ENCODE measurements around the gene TGM3.

Gene TGM3

GRCh38 chr20:2312876-2313275, 17.1 kb downstream of the TGM3 start:
- DNase-seq = no peak

GRCh38 chr20:2313316-2313715, 17.5 kb downstream of the TGM3 start:
- no peak for DNase-seq

- no peak for DNase-seq
These were observed 19.1 kb downstream of the TGM3 start for GRCh38 chr20:2314759-2315439.

DNA sequence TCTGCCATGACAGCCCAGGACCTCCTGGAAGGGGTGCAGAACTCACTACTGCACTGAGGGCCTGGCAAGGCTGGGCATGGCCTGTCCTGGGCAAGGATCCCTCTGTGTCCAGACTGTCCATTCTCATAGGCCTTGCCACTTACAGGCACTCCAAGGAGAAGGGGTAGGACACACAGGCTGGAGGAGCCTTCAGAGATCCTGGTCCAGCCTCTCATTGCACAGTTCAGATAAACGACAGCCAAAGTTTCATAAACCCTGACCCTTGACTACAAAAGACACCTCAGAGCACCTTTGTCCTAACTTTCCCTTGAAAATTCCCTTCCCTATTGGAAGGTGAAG, 19.6 kb downstream of the TGM3 start:
- DNase-seq = no peak

GRCh38 chr20:2316847-2317495, 21.2 kb downstream of the TGM3 start:
- no peak for DNase-seq

GRCh38 chr20:2320813-2321658, 25.2 kb downstream of the TGM3 start:
- no peak for DNase-seq

DNA sequence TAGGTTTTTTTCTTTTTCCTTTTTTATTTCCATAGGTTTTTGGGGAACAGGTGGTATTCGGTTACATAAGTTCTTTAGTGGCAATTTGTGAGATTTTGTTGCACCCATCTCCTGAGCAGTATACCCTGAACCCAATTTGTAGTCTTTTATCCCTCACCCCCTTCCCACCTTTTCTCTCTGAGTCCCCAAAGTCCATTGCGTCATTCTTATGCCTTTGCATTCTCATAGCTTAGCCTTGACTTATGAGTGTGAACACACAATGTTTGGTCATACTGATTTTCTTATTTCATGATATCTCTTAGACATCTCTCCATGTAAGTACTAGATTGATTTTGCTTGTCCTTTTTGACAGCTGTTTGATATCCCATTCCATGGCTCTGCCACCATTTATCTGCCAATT, 27.2 kb downstream of the TGM3 start:
- no peak for DNase-seq

- DNase-seq = no peak
These were observed 30.2 kb downstream of the TGM3 start for GRCh38 chr20:2326046-2326445.

DNA sequence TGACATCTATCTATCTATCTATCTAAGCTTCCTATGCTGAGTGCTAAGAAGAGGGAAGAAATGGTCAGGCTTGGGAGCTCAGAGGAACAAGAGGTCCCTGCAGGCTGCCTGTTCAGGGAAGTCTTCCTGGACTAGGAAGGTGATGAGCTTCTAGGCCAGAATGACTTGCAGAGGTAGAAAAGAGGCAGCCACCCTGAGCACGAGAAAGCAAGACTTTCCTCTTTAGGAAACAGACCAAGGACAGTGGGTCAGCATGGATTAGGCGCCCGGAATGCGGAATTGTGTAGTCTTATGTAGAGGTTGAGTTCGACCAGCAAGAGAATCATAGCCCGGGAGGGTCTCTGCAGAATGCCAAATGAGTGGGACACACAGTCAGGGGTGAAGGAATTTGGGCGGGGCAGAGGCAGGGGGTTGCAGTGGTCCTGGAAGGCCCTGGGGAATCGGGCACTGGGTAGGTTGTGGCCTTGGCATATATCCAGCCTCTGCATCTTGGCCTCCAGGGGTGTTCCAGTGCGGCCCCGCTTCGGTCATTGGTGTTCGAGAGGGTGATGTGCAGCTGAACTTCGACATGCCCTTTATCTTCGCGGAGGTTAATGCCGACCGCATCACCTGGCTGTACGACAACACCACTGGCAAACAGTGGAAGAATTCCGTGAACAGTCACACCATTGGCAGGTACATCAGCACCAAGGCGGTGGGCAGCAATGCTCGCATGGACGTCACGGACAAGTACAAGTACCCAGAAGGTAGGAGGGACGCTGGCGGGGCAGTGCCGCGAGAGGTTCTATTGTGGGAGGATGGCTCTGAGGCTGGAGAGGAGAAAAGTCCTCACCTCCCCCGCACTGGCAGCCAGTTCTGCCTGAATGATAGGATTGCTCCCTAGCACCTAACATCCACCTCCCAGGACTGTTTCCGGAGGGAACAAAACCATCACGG, 32.1 kb downstream of the TGM3 start:
- no peak for DNase-seq

DNA sequence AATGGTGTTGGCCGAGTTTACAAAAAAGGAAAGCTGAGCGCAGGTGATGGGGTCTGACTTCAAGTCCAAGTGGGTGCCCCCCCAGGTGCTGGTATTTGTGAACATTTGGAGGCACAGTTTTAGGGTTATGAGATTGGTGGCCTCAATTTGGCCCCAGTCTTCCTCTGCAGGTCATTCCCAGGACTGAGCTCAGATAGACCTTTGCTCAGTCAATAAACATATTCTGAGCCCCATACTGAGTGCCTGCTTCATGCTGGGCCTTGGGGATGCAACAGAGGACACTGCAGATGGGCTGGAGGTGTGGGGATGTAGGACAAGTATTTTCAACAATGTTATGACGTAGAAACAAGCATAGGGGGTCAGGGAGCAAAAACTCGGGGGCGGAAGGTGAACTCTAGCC, 33.5 kb downstream of the TGM3 start:
- no peak for DNase-seq

DNA sequence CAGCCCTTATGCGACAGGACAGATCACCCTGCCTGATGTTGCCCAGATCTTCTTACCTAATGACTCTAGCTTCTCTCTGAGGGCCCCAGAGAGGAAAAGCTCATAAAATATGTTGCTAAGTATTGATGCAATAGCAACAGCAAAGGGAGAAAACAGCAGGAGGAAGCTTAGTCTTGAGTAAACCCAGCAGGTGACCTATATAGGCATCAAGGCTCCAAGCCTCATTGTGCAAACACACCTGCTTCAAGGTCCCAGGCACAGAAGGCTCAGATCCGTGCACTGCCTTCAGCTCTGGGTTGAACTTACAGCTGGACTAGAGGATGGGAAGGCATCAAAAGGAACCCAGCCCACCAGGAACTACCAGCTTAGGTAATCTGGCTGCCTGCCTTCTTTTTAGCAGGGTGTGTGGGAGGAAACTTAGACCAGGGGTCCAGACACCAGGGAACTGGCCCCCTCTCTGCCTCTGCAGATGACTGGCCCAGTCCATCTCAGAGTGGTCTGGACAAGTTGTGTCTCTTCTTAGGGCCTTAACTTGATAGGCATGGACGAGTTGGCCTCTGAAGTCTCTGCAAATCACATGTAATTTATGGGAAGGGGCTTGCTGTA, 34.4 kb downstream of the TGM3 start:
- DNase-seq = peak; percentile 19

DNA sequence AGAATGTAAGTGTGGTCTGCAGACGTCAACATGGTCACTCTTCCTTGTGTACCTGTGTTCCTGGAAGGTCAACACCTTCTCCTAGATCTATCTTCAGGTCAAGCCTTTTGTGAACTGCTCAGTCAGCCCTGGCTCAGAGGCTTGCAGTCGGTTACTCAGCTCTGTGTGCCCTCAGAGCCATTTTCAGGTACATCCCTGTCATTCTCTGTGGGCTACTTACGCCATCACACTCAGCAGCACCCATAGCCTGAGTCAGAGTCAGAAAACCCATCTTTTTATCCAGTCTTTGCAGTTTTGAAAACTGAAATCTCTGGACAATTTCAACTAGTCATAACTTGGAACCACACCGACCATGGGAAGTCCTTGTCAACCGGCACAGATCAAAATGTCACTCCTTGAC, 35.3 kb downstream of the TGM3 start:
- DNase-seq = no peak

DNA sequence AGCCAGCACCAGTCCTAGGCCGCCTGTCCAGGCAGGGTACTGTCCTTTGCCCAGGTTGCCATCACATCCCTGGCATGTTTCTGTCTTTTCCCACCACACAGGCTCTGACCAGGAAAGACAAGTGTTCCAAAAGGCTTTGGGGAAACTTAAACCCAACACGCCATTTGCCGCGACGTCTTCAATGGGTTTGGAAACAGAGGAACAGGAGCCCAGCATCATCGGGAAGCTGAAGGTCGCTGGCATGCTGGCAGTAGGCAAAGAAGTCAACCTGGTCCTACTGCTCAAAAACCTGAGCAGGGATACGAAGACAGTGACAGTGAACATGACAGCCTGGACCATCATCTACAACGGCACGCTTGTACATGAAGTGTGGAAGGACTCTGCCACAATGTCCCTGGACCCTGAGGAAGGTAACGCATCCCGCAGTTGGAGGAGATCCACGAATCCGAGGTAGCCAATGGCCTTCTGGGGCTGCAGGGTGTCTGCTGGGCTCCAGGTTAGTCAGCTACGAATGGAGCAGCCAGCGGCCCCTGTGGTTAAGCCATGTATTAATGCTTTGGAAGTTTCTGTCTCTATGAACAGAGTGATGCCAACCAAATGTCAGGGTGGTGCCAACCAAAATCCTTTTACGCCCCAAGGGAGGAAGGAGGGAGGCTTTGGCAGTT, 36.2 kb downstream of the TGM3 start:
- DNase-seq = no peak

- DNase-seq = no peak
These were observed 36.9 kb downstream of the TGM3 start for GRCh38 chr20:2332711-2333110.

DNA sequence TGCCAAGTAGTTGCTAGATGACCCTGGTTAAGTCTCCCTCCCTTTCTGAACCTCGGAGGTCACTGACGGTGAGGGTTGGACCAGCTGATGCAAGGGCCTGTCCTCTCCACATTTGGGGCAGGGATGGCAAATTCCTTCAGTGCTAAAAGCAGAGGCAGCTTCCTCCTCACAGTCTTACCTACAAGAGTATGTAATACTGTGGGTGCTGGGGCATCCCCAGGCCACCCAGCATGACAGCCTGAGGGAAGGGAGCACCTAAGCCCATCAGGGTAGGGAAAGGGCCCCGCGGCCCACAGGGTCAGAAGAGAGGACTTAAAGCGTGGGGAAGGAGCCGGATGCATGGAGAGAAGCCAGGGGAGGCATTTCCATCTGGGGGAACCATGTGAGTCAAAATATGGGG, 38.0 kb downstream of the TGM3 start:
- DNase-seq = no peak

GRCh38 chr20:2335096-2335870, 39.5 kb downstream of the TGM3 start:
- DNase-seq = no peak

DNA sequence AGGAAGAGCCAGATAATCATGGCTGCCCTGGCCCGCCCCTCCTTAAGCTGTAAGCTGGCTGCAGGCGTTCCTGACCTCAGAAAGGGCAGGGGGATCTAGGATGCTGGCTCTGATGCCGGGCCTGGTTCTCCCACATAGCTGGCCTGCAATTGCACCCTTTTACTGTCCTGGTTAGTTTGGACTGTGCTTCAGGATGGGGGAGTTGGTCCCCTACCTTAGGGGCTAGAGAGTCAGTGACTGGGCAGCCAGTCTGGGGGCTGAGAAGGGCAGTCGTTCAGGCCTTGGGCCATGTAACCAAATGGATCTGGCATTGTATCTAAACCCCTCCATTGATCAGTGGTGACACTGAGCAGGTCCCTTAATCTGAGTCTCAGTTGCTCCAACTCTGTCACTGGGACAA, 40.7 kb downstream of the TGM3 start:
- DNase-seq = no peak

DNA sequence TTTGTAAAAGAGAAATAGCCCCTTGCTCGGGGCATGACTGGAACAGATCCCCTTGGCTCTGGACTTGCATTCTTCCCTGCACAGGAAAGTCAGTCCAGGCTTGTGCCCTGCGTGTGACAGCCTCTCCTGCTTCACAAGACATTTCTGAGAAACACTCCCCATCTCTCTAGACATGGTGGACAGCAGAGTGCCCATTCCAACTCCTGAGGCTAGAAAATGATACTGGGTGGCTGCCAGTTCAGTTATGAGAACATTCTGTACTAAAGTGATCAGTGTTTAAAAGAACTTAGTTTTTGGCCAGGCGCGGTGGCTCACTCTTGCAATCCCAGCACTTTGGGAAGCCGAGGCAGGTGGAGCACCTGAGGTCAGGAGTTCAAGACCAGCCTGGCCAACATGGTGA, 41.3 kb downstream of the TGM3 start:
- no peak for DNase-seq

DNA sequence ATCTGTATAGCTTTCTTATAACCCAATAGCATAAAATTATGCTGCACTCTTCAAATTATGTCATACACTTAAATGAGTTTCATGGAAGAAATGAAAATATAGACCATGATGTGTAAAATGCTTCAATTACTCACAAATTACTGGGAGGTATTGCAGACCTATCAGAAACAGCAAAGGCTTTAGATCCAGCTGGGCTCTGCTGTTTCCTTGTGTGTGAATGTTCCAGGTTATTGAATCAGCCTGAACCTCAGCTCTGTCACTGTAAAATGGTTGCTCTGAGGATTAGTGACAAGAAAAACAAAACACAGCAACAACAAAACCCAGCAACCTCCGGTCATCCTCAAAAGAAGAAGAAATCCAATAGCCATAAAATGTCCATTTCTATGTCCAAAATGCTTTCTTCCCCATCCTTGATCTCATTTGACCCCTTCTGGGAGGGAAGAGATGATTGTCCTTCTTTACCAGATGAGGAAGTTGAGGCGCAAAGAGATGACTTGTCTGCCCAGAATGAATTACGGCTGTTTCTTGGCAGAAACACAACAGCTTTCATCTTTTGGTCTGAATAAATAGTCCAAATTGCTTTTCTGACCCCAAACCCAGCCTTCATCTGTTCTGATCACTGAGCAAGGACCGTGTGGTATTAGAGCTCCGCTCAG, 42.7 kb downstream of the TGM3 start:
- DNase-seq = no peak

DNA sequence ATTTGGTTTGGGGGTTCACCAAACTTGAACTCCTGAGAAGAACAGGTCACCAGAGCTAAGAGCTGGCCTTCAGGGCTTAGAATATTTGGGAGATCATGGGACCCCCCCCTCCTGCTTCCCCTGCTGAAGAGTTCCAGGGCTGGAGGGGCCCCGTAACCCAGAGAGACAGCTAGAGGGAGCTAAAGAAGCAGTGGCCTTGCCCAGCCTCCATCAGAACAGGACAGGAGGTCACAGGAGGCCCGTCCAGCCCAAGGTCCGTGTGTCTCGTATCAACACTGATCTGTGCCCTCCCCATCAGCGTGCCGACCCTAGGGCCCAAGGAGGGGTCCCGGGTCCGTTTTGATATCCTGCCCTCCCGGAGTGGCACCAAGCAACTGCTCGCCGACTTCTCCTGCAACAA, 44.3 kb downstream of the TGM3 start:
- DNase-seq = no peak

- DNase-seq = no peak
These were observed 45.0 kb downstream of the TGM3 start for GRCh38 chr20:2340823-2341222.
